Thymus (tissue), 11 donors: ENCODE data around the gene PRLH. TPM values are rescaled to one million over a fixed set of nuclear protein-coding genes. Genes with fewer than 3 reads are reported as not detected.
A peak's percentile ranks its signal among the peaks of the same experiment; 100 is the strongest.

Experiments used
- DNase-seq, 9 donors: peaks; one replicate each; pipeline ENCODE4 v3.0.0-alpha.2; 2013; ENCODE audit warnings: low spot score in 9 of 9, low read depth in 6 of 9, missing footprints in 1 of 9
- H3K27ac ChIP-seq, 2 donors: one replicate each; pipeline ENCODE4 v1.5.1; 2013; ENCODE audit warnings: control low read depth in 1 of 2, low read depth in 1 of 2, low read length in 1 of 2, mild to moderate bottlenecking in 1 of 2, moderate library complexity in 1 of 2
- H3K27me3 ChIP-seq, 2 donors: one replicate each; pipeline ENCODE4 v1.5.1; 2013; ENCODE audit warnings: low read length in 1 of 2; ENCODE audit not compliant: control insufficient read depth in 2 of 2, insufficient read depth in 1 of 2
- H3K36me3 ChIP-seq, 2 donors: one replicate each; pipeline ENCODE4 v1.5.1; 2013; ENCODE audit warnings: low read length in 1 of 2, mild to moderate bottlenecking in 1 of 2, moderate library complexity in 1 of 2; ENCODE audit not compliant: control insufficient read depth in 2 of 2, insufficient read depth in 2 of 2
- H3K4me1 ChIP-seq, 2 donors: one replicate each; pipeline ENCODE4 v1.5.1; 2013; ENCODE audit warnings: low read length in 2 of 2; ENCODE audit not compliant: control insufficient read depth in 2 of 2, insufficient read depth in 2 of 2
- H3K4me3 ChIP-seq, 2 donors: one replicate each; pipeline ENCODE4 v1.5.1; 2013; ENCODE audit warnings: low read length in 2 of 2, control low read depth in 1 of 2, mild to moderate bottlenecking in 1 of 2
- H3K9me3 ChIP-seq, 2 donors: one replicate each; pipeline ENCODE4 v1.5.1; 2013; ENCODE audit warnings: low read length in 1 of 2, mild to moderate bottlenecking in 1 of 2; ENCODE audit not compliant: control insufficient read depth in 2 of 2, insufficient read depth in 1 of 2
- WGBS: extraction: QIAGEN DNeasy Blood & Tissue Kit; methylation state at CpG from one replicate; pipeline ENCODE4 v1.1.7; 2013; 5-methylcytosine and 5-hydroxymethylcytosine counted together
- polyA plus RNA-seq: library from polyadenylated mRNA; stranded (reverse); fragments of 200-250 nt; gene quantifications from one replicate; pipeline ENCODE4 v1.2.3, GENCODE V29; 2013
- total RNA-seq: library from RNA; stranded (reverse); fragments of 120-200 nt; gene quantifications from one replicate; pipeline ENCODE4 v1.2.4, GENCODE V29; 2013
- donor health status: healthy.

PRLH gene
- total and polyA plus RNA-seq, 2 donors: not detected

DNA sequence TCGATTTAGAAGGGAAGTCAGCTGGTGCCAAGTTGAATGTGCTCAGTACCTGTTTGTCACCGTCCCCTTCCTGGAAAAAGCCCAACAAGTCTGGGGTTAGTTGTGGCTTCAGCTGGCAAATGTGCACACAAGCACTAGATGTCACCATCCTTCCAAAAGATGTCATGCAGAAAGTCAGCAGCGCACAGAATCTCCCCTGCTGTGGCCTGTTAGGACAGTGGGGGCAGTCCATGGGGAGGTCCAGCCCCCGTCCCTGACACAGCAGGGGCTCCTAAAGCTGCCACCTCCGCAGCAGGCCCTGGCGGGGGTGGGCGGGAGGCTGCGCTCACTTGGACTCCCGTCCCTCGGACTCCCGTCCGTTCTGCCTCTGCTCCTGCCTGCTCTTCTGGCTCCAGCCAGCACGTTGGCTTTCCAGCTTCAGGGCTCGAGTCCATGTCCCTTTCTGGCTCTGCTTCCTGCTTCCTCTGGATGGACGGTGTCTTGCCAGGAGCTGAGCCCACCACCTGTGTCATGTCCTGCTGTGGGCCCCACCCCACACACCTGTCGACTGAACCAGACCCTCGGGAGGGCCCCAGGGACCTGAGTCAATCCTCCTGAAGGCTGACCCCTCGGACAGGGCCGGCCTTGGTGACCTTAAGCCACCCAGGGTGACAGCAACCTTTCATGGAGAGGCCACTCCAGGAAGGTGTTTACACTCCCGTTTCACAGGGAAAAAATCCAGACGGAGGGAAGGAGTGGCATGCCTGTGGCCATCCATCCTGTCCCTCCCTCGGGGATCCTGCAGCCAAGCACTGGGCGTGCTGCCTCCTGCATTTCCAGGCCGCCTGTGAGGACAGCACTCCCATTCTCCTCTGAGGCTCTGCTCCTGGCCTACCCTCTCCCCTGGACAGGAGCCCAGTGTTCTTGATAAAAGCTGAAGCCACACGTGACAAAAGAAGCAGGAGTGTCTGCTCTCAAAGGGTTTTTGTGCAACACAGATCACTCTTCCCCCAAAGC lies 15.7 kb downstream of the PRLH start:
- Histone ChIP-seq H3K4me1 (peaks cover 0 to 4% of the 10 kb centered on the region in 2 donors), H3K27ac (no peak overlapping the region), H3K36me3 (no peaks in the 10 kb centered on the region), H3K27me3 (no peaks in the 10 kb centered on the region), H3K9me3 (no peaks in the 10 kb centered on the region), H3K4me3 (no peak overlapping the region)
- peak in 5 of 9 donors; percentile 18 to 56 (median 32) for DNase-seq
- 74% methylated on average over 25 of the region's 25 CpGs for WGBS

GRCh38 chr2:237583385-237584295 lies 17.3 kb downstream of the PRLH start:
- Histone ChIP-seq H3K4me3 (no peak overlapping the region), H3K27ac (no peak overlapping the region), H3K4me1 (peaks cover 0 to 4% of the 10 kb centered on the region in 2 donors), H3K9me3 (no peaks in the 10 kb centered on the region), H3K27me3 (no peaks in the 10 kb centered on the region), H3K36me3 (no peaks in the 10 kb centered on the region)
- no peak for DNase-seq
- WGBS: 94% methylated on average over 19 of the region's 19 CpGs

DNA sequence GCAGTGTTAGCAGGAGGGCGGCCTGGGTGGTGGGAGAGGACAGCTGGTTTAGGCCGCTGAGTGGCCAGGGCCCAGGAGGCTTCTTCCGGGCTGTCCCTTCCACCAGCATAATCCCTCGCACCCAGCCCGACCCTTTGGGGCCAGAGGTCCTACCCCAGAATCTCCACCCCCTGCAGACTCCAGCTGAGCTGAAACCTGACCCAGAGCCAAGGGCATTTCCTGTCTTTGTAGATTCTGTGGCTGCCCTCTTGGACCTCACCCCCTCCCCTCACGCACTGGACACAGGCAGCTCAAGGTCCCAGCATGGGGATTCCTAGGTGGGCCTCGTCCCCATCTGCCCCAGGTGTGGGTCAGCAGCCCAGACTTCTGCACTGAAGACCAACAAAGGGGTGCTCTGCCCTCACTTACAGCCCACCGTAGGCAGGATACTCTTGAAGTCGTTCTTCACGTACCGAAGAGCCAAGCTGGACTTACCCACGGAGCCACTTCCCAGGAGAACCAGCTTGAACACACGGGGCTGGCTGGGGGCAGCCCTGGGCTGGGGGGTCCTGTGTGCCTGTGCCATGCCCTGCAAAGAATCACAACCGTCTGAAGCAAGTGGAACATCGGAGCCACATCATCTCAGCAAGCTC lies 19.3 kb downstream of the PRLH start:
- Histone ChIP-seq H3K9me3 (no peaks in the 10 kb centered on the region), H3K27me3 (peaks cover 0 to 2% of the 10 kb centered on the region in 2 donors), H3K4me3 (no peak overlapping the region), H3K36me3 (no peaks in the 10 kb centered on the region), H3K27ac (no peak overlapping the region), H3K4me1 (peaks cover 0 to 4% of the 10 kb centered on the region in 2 donors)
- 92% methylated on average over 15 of the region's 15 CpGs for WGBS
- DNase-seq: no peak

GRCh38 chr2:237588044-237588696 lies 21.8 kb downstream of the PRLH start:
- 92% methylated on average over 9 of the region's 9 CpGs for WGBS
- H3K4me3 ChIP-seq: no peak overlapping the region
- H3K27ac ChIP-seq: no peak overlapping the region
- H3K27me3 ChIP-seq: peaks cover 0 to 2% of the 10 kb centered on the region in 2 donors
- H3K36me3 ChIP-seq: no peaks in the 10 kb centered on the region
- no peak for DNase-seq
- no peaks in the 10 kb centered on the region for H3K9me3 ChIP-seq
- H3K4me1 ChIP-seq: peaks cover 0 to 8% of the 10 kb centered on the region in 2 donors

GRCh38 chr2:237590272-237591140 lies 24.1 kb downstream of the PRLH start, which contains the start of gene RAB17:
TSS of gene RAB17 (minus strand) at chr2:237590734. CDS start at chr2:237586154, 4,580 bp downstream.
- DNase-seq: no peak
- WGBS: 91% methylated on average over 16 of the region's 16 CpGs
- Histone ChIP-seq H3K27me3 (peaks cover 0 to 2% of the 10 kb centered on the region in 2 donors), H3K9me3 (no peaks in the 10 kb centered on the region), H3K4me3 (no peak within 1 kb of the TSS), H3K27ac (no peak within 1 kb of the TSS), H3K36me3 (no peaks in the 10 kb centered on the region), H3K4me1 (peaks cover 0 to 8% of the 10 kb centered on the region in 2 donors)

GRCh38 chr2:237591141-237591881 lies 24.9 kb downstream of the PRLH start:
- Histone ChIP-seq H3K27ac (no peak overlapping the region), H3K36me3 (no peaks in the 10 kb centered on the region), H3K27me3 (peaks cover 0 to 2% of the 10 kb centered on the region in 2 donors), H3K4me1 (peaks cover 0 to 8% of the 10 kb centered on the region in 2 donors), H3K4me3 (no peak overlapping the region), H3K9me3 (no peaks in the 10 kb centered on the region)
- WGBS: 44% methylated on average over 19 of the region's 19 CpGs
- DNase-seq: no peak

DNA sequence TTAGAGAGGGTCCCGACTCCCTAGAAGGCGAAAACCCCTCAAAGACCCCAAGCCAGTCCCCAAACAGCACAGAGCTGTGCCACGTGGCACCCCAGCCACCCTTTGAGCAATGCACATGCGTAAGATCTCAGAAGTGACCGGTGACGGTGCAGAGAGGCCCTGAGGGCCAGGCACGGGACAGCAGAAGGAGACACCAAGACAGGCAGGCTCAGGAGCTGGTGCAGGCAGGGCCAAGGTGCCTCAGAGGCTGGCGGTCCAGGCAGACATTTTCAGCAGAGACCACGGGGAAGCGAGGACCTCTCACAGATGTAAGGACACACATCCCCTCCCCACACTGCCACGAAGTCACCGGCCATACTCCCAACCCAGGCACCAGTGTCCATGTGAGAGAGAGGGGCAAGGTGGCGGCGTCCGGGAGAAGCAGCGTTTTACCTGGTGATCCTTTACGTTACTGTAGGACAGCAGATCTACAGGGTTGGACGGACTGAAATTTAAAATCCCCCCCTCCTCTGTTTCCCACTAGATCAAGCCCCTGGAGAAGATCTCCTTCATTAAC lies 26.1 kb downstream of the PRLH start:
- Histone ChIP-seq H3K4me3 (no peak overlapping the region), H3K27ac (no peak overlapping the region), H3K9me3 (no peaks in the 10 kb centered on the region), H3K36me3 (no peaks in the 10 kb centered on the region), H3K4me1 (peaks cover 0 to 8% of the 10 kb centered on the region in 2 donors), H3K27me3 (peaks cover 0 to 2% of the 10 kb centered on the region in 2 donors)
- 97% methylated on average over 18 of the region's 18 CpGs for WGBS
- no peak for DNase-seq
